ENCODE measurements around the gene LRCOL1.

Gene LRCOL1

DNA sequence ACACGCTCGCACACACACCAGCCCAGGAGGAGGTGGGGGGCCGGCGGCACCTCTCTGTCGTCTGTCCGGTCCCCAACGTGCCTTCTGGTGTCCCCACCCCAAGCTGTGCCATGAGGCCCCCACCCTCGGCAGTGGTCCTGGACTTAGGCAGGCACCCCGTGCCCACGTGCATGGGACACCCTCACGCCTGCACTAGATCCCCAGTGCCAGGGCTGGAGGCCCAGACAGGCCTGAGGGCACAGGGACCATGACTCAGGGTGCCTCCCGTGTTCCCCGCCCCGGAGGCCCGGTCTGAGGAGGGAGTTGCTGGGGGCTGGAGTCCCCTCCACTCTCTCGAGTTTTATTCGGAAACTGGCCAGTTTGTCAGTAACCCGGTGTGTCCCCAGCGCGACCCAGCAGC is 38.8 kb downstream of the LRCOL1 start:
- Histone ChIP-seq H3K4me3 (ENCODE audit: low read depth in 1 of 2, low read length in 2 of 2) (no peak overlapping the region), H2AFZ (ENCODE audit: low read depth, low read length) (no peak overlapping the region), H3K9ac (ENCODE audit: low read depth, low read length) (no peak overlapping the region), H3K4me2 (ENCODE audit: insufficient read depth, low read length) (no peak overlapping the region), H3K36me3 (ENCODE audit: insufficient read depth, low read length) (peaks cover 88% of the 10 kb centered on the region), H4K20me1 (ENCODE audit: insufficient read depth, low read length) (peaks cover 59% of the 10 kb centered on the region), H3K27me3 (ENCODE audit: insufficient read depth, low read length, poor library complexity) (no peaks in the 10 kb centered on the region), H3K9me3 (ENCODE audit: insufficient read depth, low read length, severe bottlenecking) (no peaks in the 10 kb centered on the region), H3K4me1 (ENCODE audit: insufficient read depth, low read length) (no peaks in the 10 kb centered on the region), H3K79me2 (ENCODE audit: insufficient read depth, low read length) (peaks cover 24% of the 10 kb centered on the region; the same call in 1 of the 2 replicates), H3K27ac (ENCODE audit: low read length) (no peak overlapping the region)
- ATAC-seq (ENCODE audit: insufficient read depth, low read depth): no peak
- no peak for DNase-seq
- no peak for TF ChIP-seq EZH2 (IDR thresholded peaks at IDR 0.05; ENCODE audit: borderline replicate concordance, low read depth, low read length, severe bottlenecking)
- TF ChIP-seq, protein P1, sequence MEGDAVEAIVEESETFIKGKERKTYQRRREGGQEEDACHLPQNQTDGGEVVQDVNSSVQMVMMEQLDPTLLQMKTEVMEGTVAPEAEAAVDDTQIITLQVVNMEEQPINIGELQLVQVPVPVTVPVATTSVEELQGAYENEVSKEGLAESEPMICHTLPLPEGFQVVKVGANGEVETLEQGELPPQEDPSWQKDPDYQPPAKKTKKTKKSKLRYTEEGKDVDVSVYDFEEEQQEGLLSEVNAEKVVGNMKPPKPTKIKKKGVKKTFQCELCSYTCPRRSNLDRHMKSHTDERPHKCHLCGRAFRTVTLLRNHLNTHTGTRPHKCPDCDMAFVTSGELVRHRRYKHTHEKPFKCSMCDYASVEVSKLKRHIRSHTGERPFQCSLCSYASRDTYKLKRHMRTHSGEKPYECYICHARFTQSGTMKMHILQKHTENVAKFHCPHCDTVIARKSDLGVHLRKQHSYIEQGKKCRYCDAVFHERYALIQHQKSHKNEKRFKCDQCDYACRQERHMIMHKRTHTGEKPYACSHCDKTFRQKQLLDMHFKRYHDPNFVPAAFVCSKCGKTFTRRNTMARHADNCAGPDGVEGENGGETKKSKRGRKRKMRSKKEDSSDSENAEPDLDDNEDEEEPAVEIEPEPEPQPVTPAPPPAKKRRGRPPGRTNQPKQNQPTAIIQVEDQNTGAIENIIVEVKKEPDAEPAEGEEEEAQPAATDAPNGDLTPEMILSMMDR (IDR thresholded peaks at IDR 0.05; ENCODE audit: borderline replicate concordance, extremely low read depth, low read length, poor library complexity, severe bottlenecking): no peak

DNA sequence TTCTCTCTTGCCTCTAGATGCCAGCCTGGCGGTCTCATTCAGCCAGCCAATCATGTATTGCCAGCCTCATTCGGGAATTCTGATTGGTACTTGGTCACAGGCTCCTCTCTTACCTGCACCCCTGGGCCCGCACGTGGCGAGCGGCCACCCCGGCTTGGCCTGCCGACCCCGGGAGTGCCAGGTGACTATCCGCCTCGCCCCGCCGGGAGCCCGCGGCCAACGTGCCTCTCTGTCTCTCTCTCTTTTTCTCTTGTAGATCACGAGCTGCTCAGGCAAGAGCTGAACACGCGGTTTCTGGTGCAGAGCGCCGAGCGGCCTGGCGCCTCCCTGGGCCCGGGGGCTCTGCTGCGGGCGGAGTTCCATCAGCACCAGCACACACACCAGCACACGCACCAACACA is 39.3 kb downstream of the LRCOL1 start:
- H3K36me3 ChIP-seq (ENCODE audit: insufficient read depth, low read length): peaks cover 90% of the 10 kb centered on the region

DNA sequence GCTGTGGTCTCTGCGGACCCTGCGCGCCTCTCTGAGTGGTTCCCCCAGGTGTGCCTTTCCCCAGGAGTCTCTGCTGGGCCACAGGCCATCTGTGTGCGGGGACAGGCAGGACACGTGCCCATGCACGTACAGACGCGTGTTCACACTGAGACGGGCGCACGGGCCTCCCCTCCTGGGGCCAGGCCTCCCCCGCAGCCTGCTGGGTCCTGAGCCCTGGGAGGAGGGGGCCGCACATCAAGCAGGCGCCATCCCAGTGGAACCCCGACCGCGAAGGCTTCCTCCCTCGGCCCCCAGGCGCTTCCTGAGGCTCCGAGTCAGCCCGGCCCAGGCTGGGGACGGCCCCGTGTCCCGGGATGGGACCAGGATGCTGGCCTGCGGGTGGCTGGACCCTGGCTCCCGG is 39.7 kb downstream of the LRCOL1 start:
- no peak for ATAC-seq (ENCODE audit: insufficient read depth, low read depth)
- H3K4me3 ChIP-seq (ENCODE audit: low read depth in 1 of 2, low read length in 2 of 2): no peak overlapping the region
- no peaks in the 10 kb centered on the region for H3K27me3 ChIP-seq (ENCODE audit: insufficient read depth, low read length, poor library complexity)
- DNase-seq: no peak
- H3K4me2 ChIP-seq (ENCODE audit: insufficient read depth, low read length): no peak overlapping the region
- H3K36me3 ChIP-seq (ENCODE audit: insufficient read depth, low read length): peaks cover 91% of the 10 kb centered on the region
- H2AFZ ChIP-seq (ENCODE audit: low read depth, low read length): no peak overlapping the region
- H3K4me1 ChIP-seq (ENCODE audit: insufficient read depth, low read length): no peaks in the 10 kb centered on the region
- H3K27ac ChIP-seq (ENCODE audit: low read length): no peak overlapping the region
- TF ChIP-seq, protein P1 (IDR thresholded peaks at IDR 0.05; ENCODE audit: borderline replicate concordance, extremely low read depth, low read length, poor library complexity, severe bottlenecking): no peak
- no peak for TF ChIP-seq EZH2 (IDR thresholded peaks at IDR 0.05; ENCODE audit: borderline replicate concordance, low read depth, low read length, severe bottlenecking)
- peaks cover 67% of the 10 kb centered on the region for H4K20me1 ChIP-seq (ENCODE audit: insufficient read depth, low read length)
- no peak overlapping the region for H3K9ac ChIP-seq (ENCODE audit: low read depth, low read length)
- H3K9me3 ChIP-seq (ENCODE audit: insufficient read depth, low read length, severe bottlenecking): no peaks in the 10 kb centered on the region
- peaks cover 33% of the 10 kb centered on the region for H3K79me2 ChIP-seq (ENCODE audit: insufficient read depth, low read length)

More for the DNA sequence above, 39.3 kb downstream of the LRCOL1 start:
- H4K20me1 ChIP-seq (ENCODE audit: insufficient read depth, low read length): peaks cover 64% of the 10 kb centered on the region
- H3K4me1 ChIP-seq (ENCODE audit: insufficient read depth, low read length): no peaks in the 10 kb centered on the region
- no peak overlapping the region for H2AFZ ChIP-seq (ENCODE audit: low read depth, low read length)
- peaks cover 29% of the 10 kb centered on the region; the same call in 1 of the 2 replicates for H3K79me2 ChIP-seq (ENCODE audit: insufficient read depth, low read length)
- ATAC-seq (ENCODE audit: insufficient read depth, low read depth): no peak
- no peaks in the 10 kb centered on the region for H3K27me3 ChIP-seq (ENCODE audit: insufficient read depth, low read length, poor library complexity)
- no peak overlapping the region for H3K4me2 ChIP-seq (ENCODE audit: insufficient read depth, low read length)
- no peak overlapping the region for H3K27ac ChIP-seq (ENCODE audit: low read length)
- no peak for DNase-seq
- no peaks in the 10 kb centered on the region for H3K9me3 ChIP-seq (ENCODE audit: insufficient read depth, low read length, severe bottlenecking)
- no peak overlapping the region for H3K4me3 ChIP-seq (ENCODE audit: low read depth in 1 of 2, low read length in 2 of 2)
- no peak overlapping the region for H3K9ac ChIP-seq (ENCODE audit: low read depth, low read length)
- TF ChIP-seq, protein P1 (IDR thresholded peaks at IDR 0.05; ENCODE audit: borderline replicate concordance, extremely low read depth, low read length, poor library complexity, severe bottlenecking): no peak
- no peak for TF ChIP-seq EZH2 (IDR thresholded peaks at IDR 0.05; ENCODE audit: borderline replicate concordance, low read depth, low read length, severe bottlenecking)

All from DND-41 (cell line).